ENCODE results near the gene CLDN34. TPM values are rescaled to one million over a fixed set of nuclear protein-coding genes. Genes with fewer than 3 reads are reported as not detected.

Gene CLDN34
- polyA plus RNA-seq, 1 donor (not counting 4 experiments of a cell fraction or from before 2014, with no cell fraction given), result 0.10 TPM

- no peaks in the 10 kb centered on the region for H3K79me2 ChIP-seq (ENCODE audit: control insufficient read depth, insufficient read depth, low read length)
- H3K27ac ChIP-seq (ENCODE audit: control insufficient read depth, insufficient read depth, low read length), result no peak overlapping the region
- no peak for DNase-seq (ENCODE audit: low read depth, low spot score)
- H3K4me3 ChIP-seq (ENCODE audit: control insufficient read depth in 2 of 3, extremely low read depth in 1 of 3, insufficient read depth in 2 of 3, low read depth in 1 of 3, low read length in 3 of 3), result no peak overlapping the region
- H3K9me1 ChIP-seq (ENCODE audit: control insufficient read depth, extremely low read depth, insufficient read depth, low read length), result no peaks in the 10 kb centered on the region
- no peaks in the 10 kb centered on the region for H3K4me1 ChIP-seq (ENCODE audit: control insufficient read depth, extremely low read depth, insufficient read depth, low read length)
- H3K27me3 ChIP-seq (ENCODE audit: control insufficient read depth, extremely low read depth, insufficient read depth, low read length), result no peaks in the 10 kb centered on the region
- no peaks in the 10 kb centered on the region for H3K36me3 ChIP-seq (ENCODE audit: control insufficient read depth in 2 of 2, extremely low read depth in 1 of 2, insufficient read depth in 2 of 2, low read length in 2 of 2)
- FAIRE-seq, result no peak
- no peak overlapping the region for H3K4me2 ChIP-seq (ENCODE audit: control insufficient read depth, extremely low read depth, insufficient read depth, low read depth, low read length)
- H3K9ac ChIP-seq (ENCODE audit: control insufficient read depth, extremely low read depth, insufficient read depth, low read length), result no peak overlapping the region
- no peaks in the 10 kb centered on the region for H3K9me3 ChIP-seq (ENCODE audit: control insufficient read depth, low read depth, low read length)
- H4K20me1 ChIP-seq (ENCODE audit: control insufficient read depth, extremely low read depth, insufficient read depth, low read length), result no peaks in the 10 kb centered on the region
- no peak overlapping the region for H2AFZ ChIP-seq (ENCODE audit: control insufficient read depth, low read length)
- no peak for TF ChIP-seq CTCF (optimal IDR thresholded peaks at IDR 0.05 in 1 of 3, IDR thresholded peaks at IDR 0.05 in 1 of 3, conservative IDR thresholded peaks at IDR 0.05 in 1 of 3; ENCODE audit: extremely low read depth in 1 of 3, insufficient read depth in 2 of 3, low read length in 3 of 3)
- no peak for TF ChIP-seq EZH2 (IDR thresholded peaks at IDR 0.05; ENCODE audit: low read length)
- dilution Hi-C loops (cut with MboI; ENCODE audit: extremely low pct_ligation_motif_present, low sequenced_read_pairs), result no loop called here
These were observed 10.5 kb downstream of the CLDN34 start for GRCh38 chrX:9977635-9978034.

- H3K9me1 ChIP-seq (ENCODE audit: control insufficient read depth, extremely low read depth, insufficient read depth, low read length), result no peaks in the 10 kb centered on the region
- H3K4me1 ChIP-seq (ENCODE audit: control insufficient read depth, extremely low read depth, insufficient read depth, low read length), result no peaks in the 10 kb centered on the region
- no peaks in the 10 kb centered on the region for H3K36me3 ChIP-seq (ENCODE audit: control insufficient read depth in 2 of 2, extremely low read depth in 1 of 2, insufficient read depth in 2 of 2, low read length in 2 of 2)
- H3K27me3 ChIP-seq (ENCODE audit: control insufficient read depth, extremely low read depth, insufficient read depth, low read length), result no peaks in the 10 kb centered on the region
- H3K27ac ChIP-seq (ENCODE audit: control insufficient read depth, insufficient read depth, low read length), result no peak overlapping the region
- TF ChIP-seq EZH2 (IDR thresholded peaks at IDR 0.05; ENCODE audit: low read length), result no peak
- no peak for TF ChIP-seq CTCF (optimal IDR thresholded peaks at IDR 0.05 in 1 of 3, IDR thresholded peaks at IDR 0.05 in 1 of 3, conservative IDR thresholded peaks at IDR 0.05 in 1 of 3; ENCODE audit: extremely low read depth in 1 of 3, insufficient read depth in 2 of 3, low read length in 3 of 3)
- no peaks in the 10 kb centered on the region for H3K79me2 ChIP-seq (ENCODE audit: control insufficient read depth, insufficient read depth, low read length)
- no peak for DNase-seq (ENCODE audit: low read depth, low spot score)
- H3K4me2 ChIP-seq (ENCODE audit: control insufficient read depth, extremely low read depth, insufficient read depth, low read depth, low read length), result no peak overlapping the region
- no peak overlapping the region for H2AFZ ChIP-seq (ENCODE audit: control insufficient read depth, low read length)
- no peaks in the 10 kb centered on the region for H3K9me3 ChIP-seq (ENCODE audit: control insufficient read depth, low read depth, low read length)
- no peak overlapping the region for H3K4me3 ChIP-seq (ENCODE audit: control insufficient read depth in 2 of 3, extremely low read depth in 1 of 3, insufficient read depth in 2 of 3, low read depth in 1 of 3, low read length in 3 of 3)
- dilution Hi-C loops (cut with MboI; ENCODE audit: extremely low pct_ligation_motif_present, low sequenced_read_pairs), result no loop called here
- H3K9ac ChIP-seq (ENCODE audit: control insufficient read depth, extremely low read depth, insufficient read depth, low read length), result no peak overlapping the region
- no peak for FAIRE-seq
- no peaks in the 10 kb centered on the region for H4K20me1 ChIP-seq (ENCODE audit: control insufficient read depth, extremely low read depth, insufficient read depth, low read length)
These were observed 13.2 kb downstream of the CLDN34 start for GRCh38 chrX:9980401-9980800.

Data from keratinocyte (primary cell).